ENCODE measurements around the gene PPA2. TPM values are rescaled to one million over a fixed set of nuclear protein-coding genes. Genes with fewer than 3 reads are reported as not detected.
"Not testable (repeated sequence)": the region's sequence is repeated elsewhere in the genome, so short reads cannot be mapped to it uniquely, and the experiment has no call there.

Gene PPA2
- total and polyA plus RNA-seq, 8 donors: 75.3 to 102 (median 86.6) TPM

DNA sequence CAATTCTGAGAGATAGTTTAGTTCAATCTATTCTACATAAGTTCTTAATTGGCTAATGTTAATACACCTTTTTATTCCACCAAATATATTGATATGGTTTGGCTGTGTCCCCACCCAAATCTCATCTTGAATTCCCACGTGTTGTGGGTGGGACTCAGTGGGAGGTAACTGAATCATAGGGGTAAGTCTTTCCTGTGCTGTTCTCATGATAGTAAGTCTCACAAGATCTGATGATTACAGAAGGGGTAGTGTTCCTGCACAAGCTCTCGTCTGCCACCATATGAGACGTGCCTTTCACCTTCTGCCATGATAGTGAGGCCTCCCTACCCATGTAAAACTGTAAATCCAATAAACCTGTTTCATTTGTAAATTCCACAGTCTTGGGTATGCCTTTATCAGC lies 11.3 kb downstream of the PPA2 start:
- H3K27ac ChIP-seq: no peak overlapping the region
- peaks cover 0 to 18% of the 10 kb centered on the region in 2 donors for H3K4me1 ChIP-seq
- TF ChIP-seq, protein P1, sequence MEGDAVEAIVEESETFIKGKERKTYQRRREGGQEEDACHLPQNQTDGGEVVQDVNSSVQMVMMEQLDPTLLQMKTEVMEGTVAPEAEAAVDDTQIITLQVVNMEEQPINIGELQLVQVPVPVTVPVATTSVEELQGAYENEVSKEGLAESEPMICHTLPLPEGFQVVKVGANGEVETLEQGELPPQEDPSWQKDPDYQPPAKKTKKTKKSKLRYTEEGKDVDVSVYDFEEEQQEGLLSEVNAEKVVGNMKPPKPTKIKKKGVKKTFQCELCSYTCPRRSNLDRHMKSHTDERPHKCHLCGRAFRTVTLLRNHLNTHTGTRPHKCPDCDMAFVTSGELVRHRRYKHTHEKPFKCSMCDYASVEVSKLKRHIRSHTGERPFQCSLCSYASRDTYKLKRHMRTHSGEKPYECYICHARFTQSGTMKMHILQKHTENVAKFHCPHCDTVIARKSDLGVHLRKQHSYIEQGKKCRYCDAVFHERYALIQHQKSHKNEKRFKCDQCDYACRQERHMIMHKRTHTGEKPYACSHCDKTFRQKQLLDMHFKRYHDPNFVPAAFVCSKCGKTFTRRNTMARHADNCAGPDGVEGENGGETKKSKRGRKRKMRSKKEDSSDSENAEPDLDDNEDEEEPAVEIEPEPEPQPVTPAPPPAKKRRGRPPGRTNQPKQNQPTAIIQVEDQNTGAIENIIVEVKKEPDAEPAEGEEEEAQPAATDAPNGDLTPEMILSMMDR (IDR thresholded peaks at IDR 0.05): no peak
- no peak for ATAC-seq
- no peak for DNase-seq
- H3K36me3 ChIP-seq: peaks cover 0 to 10% of the 10 kb centered on the region in 2 donors
- intact Hi-C loops (cut with DNase I): no loop called here
- no peaks in the 10 kb centered on the region for H3K9me3 ChIP-seq
- H3K4me3 ChIP-seq: no peak overlapping the region
- no peaks in the 10 kb centered on the region for H3K27me3 ChIP-seq

DNA sequence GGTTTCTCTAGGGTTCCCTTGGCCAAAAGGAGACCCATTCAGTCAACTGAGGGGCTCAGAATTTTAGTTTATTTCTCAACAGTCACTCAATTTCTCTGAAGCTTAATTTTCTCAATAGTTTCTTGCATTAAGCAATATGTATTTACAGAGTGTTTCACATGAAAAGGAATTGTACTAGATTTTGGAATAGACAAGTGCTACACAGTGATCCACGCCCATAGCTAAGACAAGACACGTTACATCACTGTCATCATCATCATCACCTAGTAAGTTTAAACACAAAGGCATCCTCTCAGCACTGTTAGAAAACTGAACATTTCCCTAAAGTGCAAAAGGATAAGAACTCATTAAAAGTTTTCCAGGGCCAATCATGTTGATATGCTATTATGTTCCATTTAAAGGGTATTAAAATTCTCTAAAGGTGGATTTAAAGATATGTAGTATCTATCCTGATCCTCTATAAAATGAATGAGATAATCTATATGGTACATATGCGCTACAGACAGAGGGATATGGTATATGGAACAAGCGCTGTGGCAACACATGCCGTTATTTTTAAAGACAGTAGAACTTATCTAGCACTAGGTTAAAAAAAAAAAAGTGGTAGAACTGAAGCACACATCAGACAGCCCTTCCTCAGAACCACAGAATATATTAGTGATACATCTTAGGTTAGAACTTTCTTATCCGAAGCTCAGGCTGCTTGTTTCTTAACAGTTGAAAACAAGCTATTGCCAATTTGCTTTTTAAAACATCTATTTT lies 12.1 kb downstream of the PPA2 start:
- H3K9me3 ChIP-seq: no peaks in the 10 kb centered on the region
- H3K27me3 ChIP-seq: no peaks in the 10 kb centered on the region
- H3K4me1 ChIP-seq: peaks cover 0 to 18% of the 10 kb centered on the region in 2 donors
- ATAC-seq (no peak), DNase-seq (no peak)
- intact Hi-C loops (cut with DNase I): no loop called here
- peaks cover 0 to 10% of the 10 kb centered on the region in 2 donors for H3K36me3 ChIP-seq
- no peak overlapping the region for H3K4me3 ChIP-seq
- TF ChIP-seq, protein P1 (IDR thresholded peaks at IDR 0.05): no peak
- H3K27ac ChIP-seq: peak overlapping the region in 1 of 2 donors; percentile 67

DNA sequence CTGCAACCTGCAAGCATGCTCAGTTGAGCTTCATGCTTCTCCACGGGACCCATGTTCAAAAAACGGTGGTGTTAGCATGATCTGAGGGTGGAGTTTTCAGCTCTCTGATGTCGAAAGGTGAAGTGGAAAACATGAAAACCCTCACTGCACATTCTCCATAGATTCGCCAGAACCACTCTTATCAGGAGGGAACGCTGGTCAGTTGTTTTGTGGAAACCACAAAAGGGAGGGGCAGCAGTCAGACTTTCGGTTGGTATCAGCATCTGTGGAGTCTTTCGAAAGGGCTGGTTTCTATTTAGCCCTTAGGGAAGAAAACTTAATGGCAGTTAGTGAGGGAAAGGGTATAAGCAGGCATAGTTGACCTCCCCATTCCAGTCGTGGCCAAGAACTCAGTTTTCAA lies 12.6 kb downstream of the PPA2 start:
- Histone ChIP-seq H3K4me3 (no peak overlapping the region), H3K27me3 (no peaks in the 10 kb centered on the region), H3K4me1 (peaks cover 0 to 18% of the 10 kb centered on the region in 2 donors), H3K36me3 (peaks cover 0 to 5% of the 10 kb centered on the region in 2 donors), H3K27ac (peak overlapping the region in 1 of 2 donors; percentile 67), H3K9me3 (no peaks in the 10 kb centered on the region)
- TF ChIP-seq, protein P1 (IDR thresholded peaks at IDR 0.05): no peak
- peak; percentile 56 for ATAC-seq
- no peak for DNase-seq
- intact Hi-C loops (cut with DNase I): no loop called here

DNA sequence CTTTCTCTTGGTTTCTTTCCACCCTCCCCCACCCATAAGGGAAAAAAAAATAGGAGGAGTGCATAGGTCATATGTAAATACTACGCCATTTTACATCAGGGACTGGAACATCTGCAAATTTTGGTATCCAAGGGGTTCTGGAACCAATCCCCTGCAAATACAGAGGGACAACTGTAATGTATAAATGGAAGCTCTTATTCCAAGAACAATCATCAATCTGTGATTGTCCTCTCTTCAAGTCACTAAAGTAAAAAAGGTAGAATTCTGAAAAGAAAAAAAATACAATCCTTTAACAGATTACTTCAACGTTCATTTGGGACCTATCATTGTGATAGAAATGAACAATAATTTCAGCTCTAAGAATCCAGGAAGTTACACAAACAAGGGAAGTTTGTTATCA lies 13.6 kb downstream of the PPA2 start:
- no peak for DNase-seq
- intact Hi-C loops (cut with DNase I): no loop called here
- no peak overlapping the region for H3K27ac ChIP-seq
- no peak overlapping the region for H3K4me3 ChIP-seq
- peaks cover 0 to 5% of the 10 kb centered on the region in 2 donors for H3K36me3 ChIP-seq
- no peaks in the 10 kb centered on the region for H3K9me3 ChIP-seq
- peaks cover 0 to 18% of the 10 kb centered on the region in 2 donors for H3K4me1 ChIP-seq
- no peak for ATAC-seq
- no peaks in the 10 kb centered on the region for H3K27me3 ChIP-seq
- TF ChIP-seq, protein P1 (IDR thresholded peaks at IDR 0.05): no peak

DNA sequence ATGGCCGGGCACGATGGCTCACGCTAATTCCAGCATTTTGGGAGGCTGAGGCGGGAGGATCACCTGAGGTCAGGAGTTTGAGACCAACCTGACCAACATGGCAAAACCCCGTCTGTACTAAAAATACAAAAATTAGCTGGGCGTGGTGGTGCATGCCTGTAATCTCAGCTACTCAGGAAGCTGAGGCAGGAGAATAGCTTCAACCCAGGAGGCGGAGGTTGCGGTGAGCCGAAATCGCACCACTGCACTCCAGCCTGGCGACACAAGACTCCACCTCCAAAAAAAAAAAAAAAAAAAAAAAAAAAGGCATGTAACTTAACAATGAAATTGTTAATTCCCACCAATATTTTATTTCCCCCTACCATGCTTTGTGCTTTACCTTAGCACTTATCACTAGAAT lies 15.3 kb downstream of the PPA2 start:
- ATAC-seq: not testable (repeated sequence)

More for the DNA sequence above, 15.3 kb downstream of the PPA2 start:
- H3K4me1 ChIP-seq: peaks cover 0 to 18% of the 10 kb centered on the region in 2 donors
- H3K27me3 ChIP-seq; H3K27ac ChIP-seq; intact Hi-C loops (cut with DNase I); H3K36me3 ChIP-seq; H3K4me3 ChIP-seq; DNase-seq; H3K9me3 ChIP-seq: not testable (repeated sequence)
